Spleen (tissue), 7 donors: Measurements from ENCODE around the gene DCPS.

ENCODE experiments used
- POLR2A ChIP-seq, 3 donors: fragments of 450-650 bp; IDR thresholded peaks; one replicate each; pipeline ENCODE4 v1.5.1; 2017; ENCODE audit warnings: antibody characterized with exemption in 3 of 3, mild to moderate bottlenecking in 1 of 3
- TF ChIP-seq, protein P1 (sequence below), 11 experiments: fragments of 200-600 bp in 7 of 11; fragments of 450-650 bp in 4 of 11; sonication (generic) in 4 of 11; IDR thresholded peaks in 8 of 11; conservative IDR thresholded peaks in 3 of 11; 1 replicate in 7 of 11; 2 replicates in 4 of 11; pipeline versions ENCODE4 v1.4.0 to v1.8.0; 2016 to 2021; ENCODE audit warnings: antibody characterized with exemption in 11 of 11, inconsistent platforms in 4 of 11, mild to moderate bottlenecking in 1 of 11
- donor health status: DM: no; HTN: no; CAD: no; lungs with moderate emphysema.
- donor health status: DM: no; HTN: no; CAD: no.
- donor health status: DM: no; HTN: no; CAD: no.

GRCh38 chr11:126277322-126277721 is 26.5 kb upstream of the DCPS start:
- TF ChIP-seq, protein P1, sequence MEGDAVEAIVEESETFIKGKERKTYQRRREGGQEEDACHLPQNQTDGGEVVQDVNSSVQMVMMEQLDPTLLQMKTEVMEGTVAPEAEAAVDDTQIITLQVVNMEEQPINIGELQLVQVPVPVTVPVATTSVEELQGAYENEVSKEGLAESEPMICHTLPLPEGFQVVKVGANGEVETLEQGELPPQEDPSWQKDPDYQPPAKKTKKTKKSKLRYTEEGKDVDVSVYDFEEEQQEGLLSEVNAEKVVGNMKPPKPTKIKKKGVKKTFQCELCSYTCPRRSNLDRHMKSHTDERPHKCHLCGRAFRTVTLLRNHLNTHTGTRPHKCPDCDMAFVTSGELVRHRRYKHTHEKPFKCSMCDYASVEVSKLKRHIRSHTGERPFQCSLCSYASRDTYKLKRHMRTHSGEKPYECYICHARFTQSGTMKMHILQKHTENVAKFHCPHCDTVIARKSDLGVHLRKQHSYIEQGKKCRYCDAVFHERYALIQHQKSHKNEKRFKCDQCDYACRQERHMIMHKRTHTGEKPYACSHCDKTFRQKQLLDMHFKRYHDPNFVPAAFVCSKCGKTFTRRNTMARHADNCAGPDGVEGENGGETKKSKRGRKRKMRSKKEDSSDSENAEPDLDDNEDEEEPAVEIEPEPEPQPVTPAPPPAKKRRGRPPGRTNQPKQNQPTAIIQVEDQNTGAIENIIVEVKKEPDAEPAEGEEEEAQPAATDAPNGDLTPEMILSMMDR (IDR thresholded peaks at IDR 0.05 in 8 of 11, conservative IDR thresholded peaks at IDR 0.05 in 3 of 11), result no peak
- no peak for TF ChIP-seq POLR2A (IDR thresholded peaks at IDR 0.05)
